Heart left ventricle (tissue), 13 donors: ENCODE measurements around the gene ABHD14A.

Source experiments
- POLR2A ChIP-seq, 2 donors: fragments of 450-650 bp; IDR thresholded peaks; one replicate each; pipeline ENCODE4 v1.6.1; 2017; ENCODE audit warnings: antibody characterized with exemption in 2 of 2, mild to moderate bottlenecking in 2 of 2, moderate library complexity in 2 of 2
- TF ChIP-seq, protein P1 (sequence below), 12 donors: fragments of 200-600 bp; sonication (generic) in 4 of 12; IDR thresholded peaks; one replicate each; pipeline versions ENCODE4 v1.5.0 to v1.8.0; 2018 to 2022; ENCODE audit warnings: antibody characterized with exemption in 12 of 12, mild to moderate bottlenecking in 5 of 12
- donor health status: ischemic (EF 13 %, LVEDD 7.1; RV severe dilation, severe dysfunction).
- donor health status: DM: no; HTN: yes; CAD: no.
- donor health status: DM: no; HTN: no; CAD: no.
- donor health status: ischemic (EF 25% LVEDD 6.9; RV normal size, moderate dysfunction).
- donor health status: ischemic (EF 25% LVEDD 5.7; RV mildly dilated, moderate dysfunction).
- donor health status: ischemic (EF 35%, LVEDD 5.7; RV mildly dilated, moderate dysfunction).
- donor health status: nonischemic (EF 11% LVEDD 7.7; RV severe dilation, severe dysfunction).
- donor health status: DM: yes; HTN: yes; CAD: no.
- donor health status: PGD.
- donor health status: ischemic (EF 29% LVEDD 5.4; RV normal size, mild dysfunction).
- donor health status: nonischemic (EF 23%, LVEDD 6.1; RV moderate dilation, normal function).

DNA sequence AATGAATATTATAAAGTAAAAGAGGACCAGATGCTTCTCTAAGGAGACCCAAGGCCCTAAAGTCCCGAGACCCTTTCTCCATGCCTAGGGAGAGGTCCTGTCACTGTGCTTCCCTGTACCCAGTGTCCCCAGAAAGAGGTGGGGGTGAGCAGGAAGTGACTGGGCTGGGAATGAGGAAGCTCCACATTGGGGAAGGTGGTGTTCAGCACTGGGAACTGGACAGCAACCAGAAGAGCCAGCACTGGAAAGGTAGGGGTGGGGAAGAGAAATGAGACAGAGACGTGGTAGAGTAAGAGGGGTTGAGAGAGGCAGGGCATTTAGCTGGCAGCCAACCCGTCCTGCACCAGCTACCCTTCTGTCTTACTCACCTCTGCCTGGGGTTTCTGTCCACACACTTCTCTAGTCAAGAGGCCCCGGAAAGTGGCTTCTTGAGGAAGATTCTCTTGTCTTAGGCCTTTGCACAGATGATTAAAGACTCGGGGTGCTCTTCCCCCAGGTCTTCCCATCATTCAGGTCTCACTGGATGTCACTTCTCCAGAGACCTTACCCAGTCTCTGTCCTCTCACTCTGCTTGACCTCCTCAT lies 45.4 kb upstream of the ABHD14A start:
- TF ChIP-seq, protein P1, sequence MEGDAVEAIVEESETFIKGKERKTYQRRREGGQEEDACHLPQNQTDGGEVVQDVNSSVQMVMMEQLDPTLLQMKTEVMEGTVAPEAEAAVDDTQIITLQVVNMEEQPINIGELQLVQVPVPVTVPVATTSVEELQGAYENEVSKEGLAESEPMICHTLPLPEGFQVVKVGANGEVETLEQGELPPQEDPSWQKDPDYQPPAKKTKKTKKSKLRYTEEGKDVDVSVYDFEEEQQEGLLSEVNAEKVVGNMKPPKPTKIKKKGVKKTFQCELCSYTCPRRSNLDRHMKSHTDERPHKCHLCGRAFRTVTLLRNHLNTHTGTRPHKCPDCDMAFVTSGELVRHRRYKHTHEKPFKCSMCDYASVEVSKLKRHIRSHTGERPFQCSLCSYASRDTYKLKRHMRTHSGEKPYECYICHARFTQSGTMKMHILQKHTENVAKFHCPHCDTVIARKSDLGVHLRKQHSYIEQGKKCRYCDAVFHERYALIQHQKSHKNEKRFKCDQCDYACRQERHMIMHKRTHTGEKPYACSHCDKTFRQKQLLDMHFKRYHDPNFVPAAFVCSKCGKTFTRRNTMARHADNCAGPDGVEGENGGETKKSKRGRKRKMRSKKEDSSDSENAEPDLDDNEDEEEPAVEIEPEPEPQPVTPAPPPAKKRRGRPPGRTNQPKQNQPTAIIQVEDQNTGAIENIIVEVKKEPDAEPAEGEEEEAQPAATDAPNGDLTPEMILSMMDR (IDR thresholded peaks at IDR 0.05), result no peak
- TF ChIP-seq POLR2A (IDR thresholded peaks at IDR 0.05), result no peak
